ENCODE results near the gene OTOF. TPM values are rescaled to one million over a fixed set of nuclear protein-coding genes. Genes with fewer than 3 reads are reported as not detected.

The OTOF gene
- total RNA-seq, 1 experiment from 2014 or later = not detected

- POLR2A ChIA-PET (ENCODE audit: unreplicated experiment) = no interaction called here
- Histone ChIP-seq H3K9me3 (ENCODE audit: insufficient read depth, low read depth) (peaks cover 12% of the 10 kb centered on the region), H3K27me3 (ENCODE audit: insufficient read depth, low read depth) (no peaks in the 10 kb centered on the region), H3K4me3 (no peak overlapping the region), H2AFZ (no peak overlapping the region), H4K20me1 (ENCODE audit: insufficient read depth) (no peaks in the 10 kb centered on the region), H3F3A (ENCODE audit: insufficient read depth, low read depth) (no peaks in the 10 kb centered on the region), H3K79me2 (ENCODE audit: low read depth) (no peaks in the 10 kb centered on the region), H3K27ac (no peak overlapping the region), H3K36me3 (ENCODE audit: low read depth) (no peaks in the 10 kb centered on the region), H3K9me2 (ENCODE audit: insufficient read depth) (no peaks in the 10 kb centered on the region), H3K4me1 (replicated peaks; ENCODE audit: insufficient read depth) (peaks cover 13% of the 10 kb centered on the region; the same call in 1 of the 2 replicates), H3K4me2 (no peak overlapping the region)
- BruUV-seq (replicated peaks) = no TSS peak
- CTCF ChIA-PET = no interaction called here
- intact Hi-C loops (cut with micrococcal nuclease; ENCODE audit: unreplicated experiment) = loop anchor here (5.0 to 10.0 kb wide), 2 partner anchors 120 to 222 kb away; partner anchors contain the start of genes ADGRF3, HADHA, HADHB and SELENOI
- no peak for DNase-seq
- TF ChIP-seq CTCF (conservative IDR thresholded peaks at IDR 0.05) (no peak), EZH2 (IDR thresholded peaks at IDR 0.05; ENCODE audit: low read depth) (no peak)
These were observed 13.3 kb downstream of the OTOF start for GRCh38 chr2:26464390-26465265.

- TF ChIP-seq CTCF (conservative IDR thresholded peaks at IDR 0.05) = no peak
- no peak for TF ChIP-seq EZH2 (IDR thresholded peaks at IDR 0.05; ENCODE audit: low read depth)
- H3K27me3 ChIP-seq (ENCODE audit: insufficient read depth, low read depth) = no peaks in the 10 kb centered on the region
- no peaks in the 10 kb centered on the region for H3F3A ChIP-seq (ENCODE audit: insufficient read depth, low read depth)
- H3K9me2 ChIP-seq (ENCODE audit: insufficient read depth) = no peaks in the 10 kb centered on the region
- H2AFZ ChIP-seq = no peak overlapping the region
- ChIA-PET CTCF (no interaction called here), POLR2A (ENCODE audit: unreplicated experiment) (interaction anchor here (0.7 kb wide), 1 partner anchor 240 kb away, joined by 3 read pairs; no protein-coding TSS in a partner anchor)
- intact Hi-C loops (cut with micrococcal nuclease; ENCODE audit: unreplicated experiment) = loop anchor here (10.0 kb wide), 1 partner anchor 119 kb away; the partner anchor contains the start of genes ADGRF3 and SELENOI
- H3K4me2 ChIP-seq = no peak overlapping the region
- no peaks in the 10 kb centered on the region for H4K20me1 ChIP-seq (ENCODE audit: insufficient read depth)
- peaks cover 17% of the 10 kb centered on the region; the same call in 1 of the 2 replicates for H3K4me1 ChIP-seq (replicated peaks; ENCODE audit: insufficient read depth)
- H3K27ac ChIP-seq = no peak overlapping the region
- DNase-seq = no peak
- peaks cover 2% of the 10 kb centered on the region; the same call in 1 of the 2 replicates for H3K9me3 ChIP-seq (ENCODE audit: insufficient read depth, low read depth)
- no peaks in the 10 kb centered on the region for H3K36me3 ChIP-seq (ENCODE audit: low read depth)
- BruUV-seq (replicated peaks) = no TSS peak
- H3K79me2 ChIP-seq (ENCODE audit: low read depth) = no peaks in the 10 kb centered on the region
- no peak overlapping the region for H3K4me3 ChIP-seq
These were observed 14.4 kb downstream of the OTOF start for GRCh38 chr2:26463244-26464192.

Measured in PC-9 (cell line).